Measurements from ENCODE around the gene CRIM1.

GRCh38 chr2:36338827-36339145 lies 16.8 kb upstream of the CRIM1 start:
- no peak for TF ChIP-seq CTCF (IDR thresholded peaks at IDR 0.05)
- no peak for TF ChIP-seq POLR2A (IDR thresholded peaks at IDR 0.05)
- TF ChIP-seq EP300 (IDR thresholded peaks at IDR 0.05) = no peak

Data from tibial nerve (tissue), 4 donors.